T-cell (primary cell): ENCODE measurements around the gene EDN3. TPM values are rescaled to one million over a fixed set of nuclear protein-coding genes. Genes with fewer than 3 reads are reported as not detected.

Experiments used
- ATAC-seq, 4 experiments: fragments of 200-7000 bp in 3 of 4; fragments of 150-1000 bp in 1 of 4; cut with Tn5 transposase; replicated peaks in 1 of 4; 1 replicate in 3 of 4; 2 replicates in 1 of 4; pipeline ENCODE4 v1.10.0; 2021; ENCODE audit warnings: moderate library complexity in 3 of 4, mild to moderate bottlenecking in 2 of 4, moderate number of reproducible peaks in 1 of 4
- CTCF ChIA-PET, 2 donors: fragments of 300-600 bp; sonication (Branson Sonifier 250); formaldehyde crosslinking; loops; one replicate each; lab custom pipeline; 2022; ENCODE audit warnings: antibody characterized with exemption in 2 of 2; lab: Charles Lee
- POLR2A ChIA-PET, 2 donors: fragments of 300-600 bp; sonication (Branson Sonifier 250); formaldehyde crosslinking; loops; one replicate each; lab custom pipeline; 2022; ENCODE audit warnings: antibody characterized with exemption in 2 of 2; lab: Charles Lee
- DNase-seq, 35 experiments: peaks; one replicate each; pipeline versions ENCODE4 v3.0.0 to v3.0.0-alpha.2; 2013 to 2023
- H3K27ac ChIP-seq: one replicate; pipeline ENCODE4 v1.5.1; 2013; ENCODE audit warnings: low read length
- H3K27me3 ChIP-seq, 2 experiments: replicated peaks in 1 of 2; 1 replicate in 1 of 2; 2 replicates in 1 of 2; pipeline versions ENCODE4 v1.6.1 to v1.7.0; 2013; ENCODE audit warnings: low read length in 1 of 2, mixed read lengths in 1 of 2; ENCODE audit not compliant: control insufficient read depth in 2 of 2, insufficient read depth in 2 of 2; ENCODE audit errors: extremely low read depth in 1 of 2
- H3K36me3 ChIP-seq, 2 donors: 1 replicate in 1 of 2; 2 replicates in 1 of 2; pipeline versions ENCODE4 v1.6.1 to v1.7.0; 2013; ENCODE audit warnings: low read length in 1 of 2; ENCODE audit not compliant: control insufficient read depth in 2 of 2, insufficient read depth in 1 of 2; ENCODE audit errors: extremely low read depth in 1 of 2
- H3K4me1 ChIP-seq, 2 experiments: 1 replicate in 1 of 2; 2 replicates in 1 of 2; pipeline versions ENCODE4 v1.6.1 to v1.7.0; 2013; ENCODE audit warnings: low read length in 2 of 2, mixed read lengths in 1 of 2; ENCODE audit not compliant: insufficient read depth in 2 of 2, control insufficient read depth in 1 of 2; ENCODE audit errors: extremely low read depth in 1 of 2
- H3K4me3 ChIP-seq, 2 donors: 1 replicate in 1 of 2; 2 replicates in 1 of 2; pipeline versions ENCODE4 v1.5.1 to v1.7.0; 2013; ENCODE audit warnings: mild to moderate bottlenecking in 2 of 2, low read length in 1 of 2, moderate library complexity in 1 of 2; ENCODE audit not compliant: control insufficient read depth in 1 of 2; ENCODE audit errors: extremely low read depth in 1 of 2
- H3K9me3 ChIP-seq: 2 replicates; pipeline ENCODE4 v1.7.0; 2013
- H3K27ac Mint-ChIP-seq, 2 donors: one replicate each; pipeline ENCODE4 v1.8.0; 2020 to 2021; ENCODE audit warnings: mild to moderate bottlenecking in 2 of 2, mixed read lengths in 2 of 2
- H3K27me3 Mint-ChIP-seq, 2 donors: one replicate each; pipeline ENCODE4 v1.8.0; 2021 to 2022; ENCODE audit warnings: mixed read lengths in 2 of 2
- H3K36me3 Mint-ChIP-seq: one replicate; pipeline ENCODE4 v1.8.0; 2021; ENCODE audit warnings: mixed read lengths
- H3K4me1 Mint-ChIP-seq, 3 donors: one replicate each; pipeline ENCODE4 v1.8.0; 2020 to 2022; ENCODE audit warnings: mixed read lengths in 3 of 3, mild to moderate bottlenecking in 1 of 3
- H3K4me3 Mint-ChIP-seq, 3 donors: one replicate each; pipeline ENCODE4 v1.8.0; 2020 to 2022; ENCODE audit warnings: mild to moderate bottlenecking in 3 of 3, mixed read lengths in 3 of 3, moderate library complexity in 3 of 3
- H3K9me3 Mint-ChIP-seq, 3 donors: one replicate each; pipeline ENCODE4 v1.8.0; 2020 to 2022; ENCODE audit warnings: mixed read lengths in 3 of 3
- WGBS: methylation state at CpG from one replicate; pipeline ENCODE4 v1.1.5; 2013; ENCODE audit warnings: missing lambda C conversion rate; ENCODE audit not compliant: insufficient coverage; 5-methylcytosine and 5-hydroxymethylcytosine counted together
- total RNA-seq, 35 experiments: library from RNA in 6 of 35; stranded (reverse) in 6 of 35; fragments of 120-200 nt in 1 of 35; gene quantifications; one replicate each; pipeline versions ENCODE4 v1.2.1 to v1.2.4 and lab custom pipeline; 2013 to 2026

Gene EDN3
- total RNA-seq, 5 donors from 2014 or later (not counting 1 experiment from before 2014, with no cell fraction given): 0.32 to 2.3 (median 1.3) TPM; not detected in 2

GRCh38 chr20:59350330-59351156, 50.1 kb downstream of the EDN3 start:
- peaks cover 0 to 5% of the 10 kb centered on the region in 2 donors for H3K27me3 Mint-ChIP-seq
- Histone ChIP-seq H3K27me3 (peaks cover 0 to 6% of the 10 kb centered on the region in 2 experiments), H3K36me3 (no peaks in the 10 kb centered on the region), H3K4me3 (no peak overlapping the region), H3K27ac (no peak overlapping the region), H3K9me3 (no peaks in the 10 kb centered on the region), H3K4me1 (no peaks in the 10 kb centered on the region)
- H3K9me3 Mint-ChIP-seq: no peaks in the 10 kb centered on the region
- DNase-seq (no peak), ATAC-seq (no peak)
- WGBS: 83% methylated on average over 3 of the region's 10 CpGs
- H3K4me3 Mint-ChIP-seq: no peak overlapping the region
- no peak overlapping the region for H3K27ac Mint-ChIP-seq
- peaks cover 7 to 13% (median 12%) of the 10 kb centered on the region in 3 donors for H3K4me1 Mint-ChIP-seq
- ChIA-PET CTCF (no interaction called here), POLR2A (no interaction called here)
- H3K36me3 Mint-ChIP-seq: no peaks in the 10 kb centered on the region

GRCh38 chr20:59351157-59352040, 51.0 kb downstream of the EDN3 start:
- no peaks in the 10 kb centered on the region for H3K9me3 Mint-ChIP-seq

GRCh38 chr20:59352541-59352940, 52.1 kb downstream of the EDN3 start:
- ChIA-PET POLR2A (no interaction called here), CTCF (no interaction called here)
- DNase-seq: no peak
- Histone ChIP-seq H3K27ac (no peak overlapping the region), H3K4me1 (no peaks in the 10 kb centered on the region), H3K36me3 (no peaks in the 10 kb centered on the region), H3K9me3 (no peaks in the 10 kb centered on the region), H3K27me3 (peaks cover 0 to 20% of the 10 kb centered on the region in 2 experiments), H3K4me3 (no peak overlapping the region)
- no peak overlapping the region for H3K4me3 Mint-ChIP-seq
- no peaks in the 10 kb centered on the region for H3K27me3 Mint-ChIP-seq
- WGBS: 93% methylated on average over 2 of the region's 4 CpGs
- no peak for ATAC-seq
- peaks cover 7 to 13% (median 12%) of the 10 kb centered on the region in 3 donors for H3K4me1 Mint-ChIP-seq
- no peak overlapping the region for H3K27ac Mint-ChIP-seq
- no peaks in the 10 kb centered on the region for H3K36me3 Mint-ChIP-seq
- H3K9me3 Mint-ChIP-seq: no peaks in the 10 kb centered on the region

More at GRCh38 chr20:59351157-59352040, 51.0 kb downstream of the EDN3 start:
- ATAC-seq (no peak), DNase-seq (no peak)
- H3K27ac ChIP-seq: no peak overlapping the region
- 83% methylated on average over 2 of the region's 10 CpGs for WGBS
- Mint-ChIP-seq H3K4me1 (peaks cover 7 to 13% (median 12%) of the 10 kb centered on the region in 3 donors), H3K36me3 (no peaks in the 10 kb centered on the region), H3K4me3 (no peak overlapping the region), H3K27ac (no peak overlapping the region), H3K27me3 (peaks cover 0 to 5% of the 10 kb centered on the region in 2 donors)
- H3K27me3 ChIP-seq: peaks cover 0 to 10% of the 10 kb centered on the region in 2 experiments
- no peaks in the 10 kb centered on the region for H3K4me1 ChIP-seq
- no peaks in the 10 kb centered on the region for H3K36me3 ChIP-seq
- no peak overlapping the region for H3K4me3 ChIP-seq
- ChIA-PET CTCF (no interaction called here), POLR2A (no interaction called here)
- no peaks in the 10 kb centered on the region for H3K9me3 ChIP-seq

- Histone ChIP-seq H3K27me3 (peaks cover 0 to 23% of the 10 kb centered on the region in 2 experiments), H3K4me1 (no peaks in the 10 kb centered on the region), H3K36me3 (no peaks in the 10 kb centered on the region), H3K9me3 (no peaks in the 10 kb centered on the region), H3K4me3 (no peak overlapping the region), H3K27ac (no peak overlapping the region)
- Mint-ChIP-seq H3K27me3 (no peaks in the 10 kb centered on the region), H3K4me1 (peaks cover 7 to 13% (median 12%) of the 10 kb centered on the region in 3 donors), H3K4me3 (no peak overlapping the region), H3K9me3 (no peaks in the 10 kb centered on the region), H3K27ac (no peak overlapping the region), H3K36me3 (no peaks in the 10 kb centered on the region)
- no peak for DNase-seq
- 95% methylated on average over 5 of the region's 9 CpGs for WGBS
- ChIA-PET POLR2A (no interaction called here), CTCF (no interaction called here)
- no peak for ATAC-seq
Observed at GRCh38 chr20:59352990-59353389, 52.6 kb downstream of the EDN3 start.

- Mint-ChIP-seq H3K27me3 (no peaks in the 10 kb centered on the region), H3K36me3 (no peaks in the 10 kb centered on the region), H3K4me3 (no peak overlapping the region), H3K4me1 (peaks cover 7 to 13% (median 12%) of the 10 kb centered on the region in 3 donors), H3K27ac (no peak overlapping the region), H3K9me3 (no peaks in the 10 kb centered on the region)
- H3K4me3 ChIP-seq: no peak overlapping the region
- H3K4me1 ChIP-seq: no peaks in the 10 kb centered on the region
- peaks cover 0 to 20% of the 10 kb centered on the region in 2 experiments for H3K27me3 ChIP-seq
- H3K27ac ChIP-seq: no peak overlapping the region
- CTCF ChIA-PET: no interaction called here
- DNase-seq (no peak), ATAC-seq (no peak)
- no peaks in the 10 kb centered on the region for H3K9me3 ChIP-seq
- POLR2A ChIA-PET: no interaction called here
- 100% methylated on average over 2 of the region's 6 CpGs for WGBS
- no peaks in the 10 kb centered on the region for H3K36me3 ChIP-seq
Observed at GRCh38 chr20:59354460-59354859, 54.0 kb downstream of the EDN3 start.

- Histone ChIP-seq H3K27me3 (peaks cover 0 to 20% of the 10 kb centered on the region in 2 experiments), H3K27ac (no peak overlapping the region), H3K9me3 (no peaks in the 10 kb centered on the region), H3K4me1 (no peaks in the 10 kb centered on the region), H3K4me3 (no peak overlapping the region), H3K36me3 (no peaks in the 10 kb centered on the region)
- ATAC-seq (no peak), DNase-seq (no peak)
- ChIA-PET CTCF (no interaction called here), POLR2A (no interaction called here)
- no peaks in the 10 kb centered on the region for H3K27me3 Mint-ChIP-seq
- H3K27ac Mint-ChIP-seq: no peak overlapping the region
- no CpG with 5 or more reads among the region's 2 CpGs for WGBS
- peaks cover 7 to 13% (median 12%) of the 10 kb centered on the region in 3 donors for H3K4me1 Mint-ChIP-seq
- no peaks in the 10 kb centered on the region for H3K36me3 Mint-ChIP-seq
- H3K4me3 Mint-ChIP-seq: no peak overlapping the region
- no peaks in the 10 kb centered on the region for H3K9me3 Mint-ChIP-seq
Observed at GRCh38 chr20:59355242-59355641, 54.8 kb downstream of the EDN3 start.
